ENCODE results near the gene CARD9. TPM values are rescaled to one million over a fixed set of nuclear protein-coding genes. Genes with fewer than 3 reads are reported as not detected.

CARD9 gene
- total RNA-seq, 6 experiments from 2014 or later = 0.48 to 1.6 (median 1.1) TPM

- no CpG with 5 or more reads among the region's 6 CpGs for WGBS (ENCODE audit: insufficient coverage, low coverage, low lambda C conversion rate, missing lambda C conversion rate)
- TF ChIP-seq CTCF (IDR thresholded peaks at IDR 0.05) (no peak), POLR2A (IDR thresholded peaks at IDR 0.05) (no peak)
- Histone ChIP-seq H3K36me3 (no peaks in the 10 kb centered on the region), H3K4me1 (peaks cover 0 to 8% (median 5%) of the 10 kb centered on the region in 4 donors), H3K27ac (peak overlapping the region in 1 of 3 donors; percentile 16), H3K27me3 (no peaks in the 10 kb centered on the region), H3K4me3 (no peak overlapping the region), H3K9me3 (no peaks in the 10 kb centered on the region)
- DNase-seq (no peak), ATAC-seq (no peak)
- intact Hi-C loops (cut with DNase I) = no loop called here
Observed at GRCh38 chr9:136362450-136362784, 11.1 kb downstream of the CARD9 start.

- no peak overlapping the region for H3K4me3 ChIP-seq
- TF ChIP-seq CTCF (IDR thresholded peaks at IDR 0.05) = no peak
- no peak for TF ChIP-seq POLR2A (IDR thresholded peaks at IDR 0.05)
- 80% methylated on average over 7 of the region's 26 CpGs for WGBS (ENCODE audit: insufficient coverage, low coverage, low lambda C conversion rate, missing lambda C conversion rate)
- no peak for ATAC-seq
- peak overlapping the region in 1 of 3 donors; percentile 21 for H3K27ac ChIP-seq
- H3K4me1 ChIP-seq = peaks cover 0 to 8% (median 5%) of the 10 kb centered on the region in 4 donors
- intact Hi-C loops (cut with DNase I) = no loop called here
- no peaks in the 10 kb centered on the region for H3K27me3 ChIP-seq
- no peaks in the 10 kb centered on the region for H3K9me3 ChIP-seq
- no peak for DNase-seq
- no peaks in the 10 kb centered on the region for H3K36me3 ChIP-seq
Observed at GRCh38 chr9:136361754-136362449, 11.6 kb downstream of the CARD9 start.

GRCh38 chr9:136361047-136361753 is 12.3 kb downstream of the CARD9 start:
- WGBS (ENCODE audit: insufficient coverage, low coverage, low lambda C conversion rate, missing lambda C conversion rate) = 72% methylated on average over 8 of the region's 43 CpGs
- Histone ChIP-seq H3K4me1 (peaks cover 0 to 8% (median 5%) of the 10 kb centered on the region in 4 donors), H3K4me3 (no peak overlapping the region), H3K27ac (peak overlapping the region in 1 of 3 donors; percentile 21), H3K27me3 (no peaks in the 10 kb centered on the region), H3K9me3 (no peaks in the 10 kb centered on the region), H3K36me3 (no peaks in the 10 kb centered on the region)
- TF ChIP-seq POLR2A (IDR thresholded peaks at IDR 0.05) = no peak
- no peak for TF ChIP-seq CTCF (IDR thresholded peaks at IDR 0.05)
- no peak for ATAC-seq
- intact Hi-C loops (cut with DNase I) = no loop called here
- DNase-seq = no peak

- WGBS (ENCODE audit: insufficient coverage, low coverage, low lambda C conversion rate, missing lambda C conversion rate) = 95% methylated on average over 8 of the region's 38 CpGs
- H3K27me3 ChIP-seq = no peaks in the 10 kb centered on the region
- H3K4me3 ChIP-seq = no peak overlapping the region
- TF ChIP-seq CTCF (IDR thresholded peaks at IDR 0.05) (no peak), POLR2A (IDR thresholded peaks at IDR 0.05) (no peak)
- ATAC-seq (no peak), DNase-seq (no peak)
- H3K4me1 ChIP-seq = peaks cover 0 to 8% (median 5%) of the 10 kb centered on the region in 4 donors
- intact Hi-C loops (cut with DNase I) = no loop called here
- no peaks in the 10 kb centered on the region for H3K9me3 ChIP-seq
- H3K36me3 ChIP-seq = no peaks in the 10 kb centered on the region
- H3K27ac ChIP-seq = no peak overlapping the region
Observed at GRCh38 chr9:136359774-136360718, 13.4 kb downstream of the CARD9 start.
